Left kidney (tissue), 2 donors: Measurements from ENCODE around the gene CRADD. TPM values are rescaled to one million over a fixed set of nuclear protein-coding genes. Genes with fewer than 3 reads are reported as not detected.
A peak's percentile ranks its signal among the peaks of the same experiment; 100 is the strongest.
"Not testable (repeated sequence)": the region's sequence is repeated elsewhere in the genome, so short reads cannot be mapped to it uniquely, and the experiment has no call there.

ENCODE experiments used
- DNase-seq: peaks from one replicate; pipeline ENCODE4 v3.0.0-alpha.2; 2013
- polyA plus RNA-seq: library from polyadenylated mRNA; unstranded; fragments of 120-200 nt; gene quantifications from one replicate; pipeline ENCODE4 v1.2.1, GENCODE V29; 2013; ENCODE audit not compliant: insufficient read length

CRADD gene
- polyA plus RNA-seq, 1 donor: 11.4 TPM

DNA sequence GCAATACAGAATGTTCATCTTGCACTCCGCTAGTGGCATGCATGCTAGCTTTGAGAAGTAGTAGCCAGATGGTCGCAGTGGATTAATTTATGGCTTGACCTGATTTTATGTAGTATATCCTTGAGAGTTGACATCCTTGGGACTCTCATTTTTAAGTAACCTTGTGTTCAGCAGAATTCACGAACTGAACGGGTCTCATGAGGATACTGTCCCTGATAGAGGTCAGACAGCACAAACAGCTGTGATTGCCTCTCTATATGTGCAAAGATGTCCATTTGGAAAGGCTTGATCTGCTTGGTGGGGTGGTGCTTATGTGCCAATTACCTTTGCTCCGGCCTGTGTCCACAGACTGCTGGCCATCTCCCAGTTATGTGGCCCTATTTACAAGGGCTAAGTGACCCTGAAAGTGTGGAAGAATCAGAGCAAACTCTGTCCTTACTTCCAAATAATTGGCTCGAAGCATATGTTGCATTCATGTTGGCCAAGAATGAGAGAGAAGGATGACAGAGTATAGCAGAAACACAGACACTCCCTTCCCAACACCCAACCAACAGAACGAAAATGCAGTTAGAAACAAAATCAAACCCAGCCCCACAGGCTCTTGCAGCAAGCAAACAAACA lies 167.1 kb downstream of the CRADD start:
- DNase-seq: no peak

DNA sequence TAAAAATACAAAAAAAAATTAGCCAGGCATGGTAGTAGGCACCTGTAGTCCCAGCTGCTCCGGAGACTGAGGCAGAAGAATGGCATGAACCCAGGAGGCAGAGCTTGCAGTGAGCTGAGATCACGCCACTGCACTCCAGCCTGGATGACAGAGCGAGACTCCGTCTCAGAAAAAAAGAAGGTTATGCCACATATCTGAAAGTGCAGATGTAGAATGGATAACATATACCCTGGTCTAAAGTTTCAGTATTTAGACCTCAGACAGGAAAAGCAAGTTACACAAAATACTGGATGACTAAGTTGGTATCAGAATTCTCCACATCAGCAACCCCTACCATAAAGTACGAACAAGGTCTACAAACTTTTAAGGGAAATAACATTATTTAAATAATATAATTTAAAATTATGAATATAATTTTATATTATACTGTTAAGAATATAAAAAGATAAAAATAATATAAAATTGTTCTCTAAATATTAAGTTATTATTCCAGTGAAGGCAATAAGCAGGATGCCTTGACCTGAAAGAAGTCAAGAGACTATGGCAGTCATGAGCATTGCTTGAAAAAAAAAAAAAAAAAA lies 169.9 kb downstream of the CRADD start:
- no peak for DNase-seq

DNA sequence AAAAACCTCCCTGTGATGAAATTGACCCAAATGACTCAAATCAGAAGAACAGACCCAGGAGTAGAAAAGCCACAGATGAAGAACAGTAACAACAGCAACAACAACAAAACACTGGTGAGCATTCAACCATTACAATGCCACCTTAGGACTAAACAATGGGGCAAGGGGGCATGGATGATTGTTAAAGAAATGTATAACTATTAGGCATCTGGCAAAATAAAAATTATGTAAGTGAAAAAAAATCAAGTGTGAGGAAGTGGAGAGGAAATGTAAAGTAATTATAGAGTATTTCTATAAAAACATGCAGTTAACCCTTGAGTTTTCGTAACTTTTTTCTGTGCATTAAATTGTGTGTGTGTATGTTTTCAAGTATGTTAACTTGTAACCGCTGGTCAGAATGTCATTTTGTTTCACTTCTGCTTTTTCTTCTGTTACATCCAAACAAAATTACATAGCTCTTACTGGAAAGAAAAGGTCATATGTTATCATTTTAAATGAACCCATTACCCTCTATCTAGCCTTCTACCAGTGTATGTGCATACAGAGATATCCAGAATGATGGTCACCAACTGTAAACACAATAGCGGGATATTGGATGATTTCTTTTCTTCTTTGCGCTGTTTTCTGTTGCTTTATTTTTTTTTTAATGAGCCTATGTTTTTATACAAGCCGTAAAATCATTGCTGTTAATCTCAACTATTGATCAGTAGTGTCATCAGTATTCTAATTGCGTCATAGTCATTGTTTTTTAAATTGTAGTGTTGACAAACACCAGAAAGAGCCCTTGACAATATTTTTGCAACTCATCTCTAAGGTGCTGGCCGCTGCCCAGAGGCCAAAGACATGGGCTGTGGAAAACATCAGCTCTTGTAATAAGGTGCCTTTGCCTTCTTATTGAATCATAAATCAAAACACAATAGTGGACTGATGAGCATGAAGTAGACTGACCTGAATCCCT lies 170.6 kb downstream of the CRADD start:
- no peak for DNase-seq

DNA sequence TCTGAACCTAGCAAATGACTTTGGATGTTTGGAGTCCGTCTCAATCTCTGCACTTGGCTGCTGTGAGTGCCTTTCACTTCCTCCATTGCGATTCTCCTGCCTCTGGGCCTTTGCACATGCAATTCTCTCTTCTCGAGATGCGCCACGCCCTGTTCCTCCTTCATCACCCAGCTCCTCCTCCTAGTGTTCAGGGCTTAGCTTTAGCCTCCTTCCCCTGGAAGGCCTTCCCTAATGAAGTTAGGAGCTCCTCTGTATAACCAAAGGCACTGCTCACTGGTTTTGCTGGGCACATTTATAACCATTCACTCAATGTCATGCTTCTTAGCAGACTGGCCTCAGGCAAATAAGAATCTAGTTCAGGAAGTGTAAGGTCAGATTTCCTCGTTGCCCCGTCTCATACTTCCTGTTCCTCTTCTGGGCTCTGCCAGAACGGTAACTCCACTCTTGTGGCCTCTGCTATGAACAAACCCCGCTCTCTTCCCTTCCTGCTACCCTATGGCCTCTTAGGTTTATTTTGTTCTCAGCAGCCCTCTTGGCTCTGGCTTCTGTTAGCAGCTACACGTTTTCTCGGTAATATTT lies 171.4 kb downstream of the CRADD start:
- no peak for DNase-seq

DNA sequence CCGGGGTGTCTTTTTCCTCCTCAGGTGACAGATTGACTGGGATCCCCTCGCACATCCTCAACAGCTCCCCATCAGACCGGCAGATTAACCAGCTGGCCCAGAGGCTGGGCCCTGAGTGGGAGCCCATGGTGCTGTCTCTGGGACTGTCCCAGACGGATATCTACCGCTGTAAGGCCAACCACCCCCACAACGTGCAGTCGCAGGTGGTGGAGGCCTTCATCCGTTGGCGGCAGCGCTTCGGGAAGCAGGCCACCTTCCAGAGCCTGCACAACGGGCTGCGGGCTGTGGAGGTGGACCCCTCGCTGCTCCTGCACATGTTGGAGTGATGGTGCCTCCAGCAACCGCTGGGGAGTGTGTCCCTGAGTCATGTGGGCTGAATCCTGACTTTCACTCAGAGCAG lies 172.8 kb downstream of the CRADD start:
- no peak for DNase-seq

DNA sequence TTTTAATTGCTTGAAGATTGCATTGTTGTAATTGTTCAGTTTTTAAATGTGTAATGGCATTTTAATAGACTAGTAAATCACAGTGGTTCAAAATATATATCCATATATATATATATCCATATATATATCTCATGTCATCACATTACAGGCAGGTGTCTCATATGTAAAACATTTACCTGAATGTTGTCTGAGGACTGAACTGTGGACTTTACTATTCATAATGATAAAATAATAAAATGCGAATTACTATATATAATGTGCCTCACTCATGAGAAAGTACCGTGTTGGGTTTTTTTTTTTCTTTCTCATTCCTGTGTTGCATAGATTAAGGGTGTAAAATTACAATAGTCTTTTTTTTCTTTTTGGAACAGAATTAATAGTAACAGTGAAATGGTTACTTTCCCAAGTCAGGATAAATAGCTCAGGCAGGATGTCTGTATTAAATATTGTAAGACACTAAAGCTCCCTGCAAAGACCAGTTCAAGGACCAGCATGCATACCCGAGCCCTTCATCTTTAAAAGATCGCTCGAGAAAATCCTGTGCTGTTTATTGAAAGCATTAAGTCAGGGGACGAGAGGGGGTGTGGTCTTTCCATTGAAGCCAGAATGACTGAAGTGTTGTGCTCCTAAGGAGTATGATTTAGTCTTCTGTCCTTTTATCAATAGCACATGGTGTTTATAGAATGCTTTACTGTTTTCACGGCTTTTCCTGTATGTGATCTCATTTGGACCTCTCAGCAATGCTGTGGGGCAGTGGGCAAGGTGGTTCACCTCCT lies 173.5 kb downstream of the CRADD start:
- DNase-seq: no peak

DNA sequence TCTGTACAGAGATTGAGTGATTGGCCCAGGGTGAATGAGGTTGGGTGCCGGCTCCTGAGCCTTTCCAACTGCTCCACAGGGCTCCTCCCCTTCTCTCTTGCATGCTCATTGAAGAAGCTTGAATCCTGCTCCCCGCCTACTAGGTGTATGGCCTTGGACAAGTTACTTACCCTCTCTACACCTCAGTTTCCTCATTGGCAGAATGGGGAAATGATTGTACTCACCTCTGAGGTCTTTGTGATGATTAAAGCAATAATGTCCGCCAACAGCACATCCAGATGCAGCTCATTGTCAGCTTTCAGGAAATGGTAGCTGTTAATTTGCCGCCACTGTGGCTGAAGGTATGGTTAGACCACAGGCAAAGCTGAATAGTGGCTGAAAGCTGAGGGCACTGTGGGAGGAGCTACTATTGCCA lies 174.1 kb downstream of the CRADD start:
- no peak for DNase-seq

DNA sequence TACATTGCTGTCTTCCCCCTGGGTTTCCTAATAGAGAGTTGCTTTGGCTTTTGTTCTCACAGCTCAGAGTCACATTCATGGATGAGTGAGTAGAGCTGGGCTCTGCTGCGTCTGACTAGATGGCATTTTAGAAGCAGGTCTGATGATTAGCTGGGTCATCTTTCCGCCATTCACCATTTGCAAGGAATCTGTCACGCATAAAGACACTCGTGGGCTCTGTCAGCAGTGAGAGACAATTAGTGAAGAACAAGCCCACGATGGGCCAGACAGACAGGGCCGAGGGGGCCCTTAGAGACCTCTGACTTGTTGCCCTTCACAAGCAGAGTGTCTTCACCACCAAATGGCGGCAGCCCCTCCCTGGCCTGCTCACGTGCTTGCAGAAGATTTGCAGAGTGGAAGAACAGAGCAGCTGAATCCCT lies 175.0 kb downstream of the CRADD start:
- DNase-seq: peak; percentile 37

DNA sequence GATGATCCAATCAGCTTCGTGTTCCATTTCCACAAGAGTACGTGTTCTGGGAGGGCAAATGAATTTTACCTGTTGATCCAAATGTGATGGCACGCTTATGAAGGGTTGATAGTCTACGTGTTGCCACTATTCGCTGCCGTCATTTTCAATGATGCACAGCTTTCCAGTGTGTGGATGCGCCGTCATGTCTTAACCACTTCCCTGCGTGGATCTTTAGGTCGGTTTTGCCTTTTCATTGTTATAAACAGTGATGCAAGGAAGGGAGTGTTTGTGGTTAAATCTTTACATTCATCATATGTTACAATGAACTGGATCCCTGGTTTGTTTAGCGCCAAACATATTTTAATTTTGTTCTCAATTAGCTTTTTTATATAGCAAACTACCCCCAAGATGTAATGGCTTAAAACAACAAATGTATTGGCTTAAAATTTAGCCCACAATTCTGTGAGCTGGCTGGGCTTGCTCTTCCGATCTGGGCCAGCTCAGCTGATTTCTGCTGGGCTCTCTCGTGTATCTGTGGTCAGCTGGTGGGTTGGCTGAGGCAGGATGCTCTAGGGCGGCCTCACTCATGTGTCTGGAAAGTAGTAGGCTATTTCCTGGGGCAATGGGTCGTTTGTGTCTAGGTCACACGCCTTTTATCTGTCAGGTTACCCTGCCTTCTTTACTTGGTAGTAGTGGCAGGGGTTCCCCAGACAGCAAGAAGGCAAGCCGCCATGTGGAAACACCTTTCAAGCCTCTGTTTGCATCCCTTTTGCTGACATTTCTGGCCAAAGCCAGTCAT lies 176.7 kb downstream of the CRADD start:
- DNase-seq: no peak

DNA sequence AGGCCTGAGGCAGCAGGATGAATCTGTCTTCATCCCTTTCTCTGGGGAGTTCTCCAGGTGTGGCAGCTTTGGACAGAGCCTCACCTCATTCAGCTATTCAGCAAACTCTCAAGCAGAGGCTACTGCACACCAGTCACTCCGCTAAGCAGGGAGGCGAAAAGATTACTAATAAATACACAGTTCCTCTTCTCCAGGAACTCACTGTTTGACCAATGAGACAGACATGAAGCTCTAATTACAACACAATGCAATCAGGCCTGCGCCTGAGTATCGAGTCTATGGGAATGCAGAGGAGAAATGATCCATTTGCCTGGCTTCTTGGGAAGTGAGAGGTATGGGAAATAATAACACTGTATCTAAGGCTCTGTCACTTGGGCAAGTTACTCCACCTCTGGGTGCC lies 178.1 kb downstream of the CRADD start:
- DNase-seq: no peak

DNA sequence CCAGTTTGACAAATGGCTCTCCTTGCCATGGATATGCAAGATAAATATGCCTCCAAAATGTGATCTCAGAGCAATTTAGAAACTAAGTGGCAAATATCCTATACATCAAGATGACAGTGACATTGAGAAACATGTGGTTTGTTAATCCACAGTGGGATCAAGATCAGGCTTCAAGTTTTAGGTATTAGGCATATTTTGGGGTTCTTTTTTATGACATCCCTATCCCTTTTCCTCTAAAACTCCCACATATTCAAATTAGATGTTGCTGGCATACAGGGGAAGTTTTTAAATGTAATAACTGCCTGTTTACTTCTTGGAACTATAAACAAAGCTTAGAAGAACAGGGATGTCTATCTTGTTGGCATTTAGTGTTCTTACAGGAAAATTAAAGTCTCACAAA lies 179.4 kb downstream of the CRADD start:
- no peak for DNase-seq

DNA sequence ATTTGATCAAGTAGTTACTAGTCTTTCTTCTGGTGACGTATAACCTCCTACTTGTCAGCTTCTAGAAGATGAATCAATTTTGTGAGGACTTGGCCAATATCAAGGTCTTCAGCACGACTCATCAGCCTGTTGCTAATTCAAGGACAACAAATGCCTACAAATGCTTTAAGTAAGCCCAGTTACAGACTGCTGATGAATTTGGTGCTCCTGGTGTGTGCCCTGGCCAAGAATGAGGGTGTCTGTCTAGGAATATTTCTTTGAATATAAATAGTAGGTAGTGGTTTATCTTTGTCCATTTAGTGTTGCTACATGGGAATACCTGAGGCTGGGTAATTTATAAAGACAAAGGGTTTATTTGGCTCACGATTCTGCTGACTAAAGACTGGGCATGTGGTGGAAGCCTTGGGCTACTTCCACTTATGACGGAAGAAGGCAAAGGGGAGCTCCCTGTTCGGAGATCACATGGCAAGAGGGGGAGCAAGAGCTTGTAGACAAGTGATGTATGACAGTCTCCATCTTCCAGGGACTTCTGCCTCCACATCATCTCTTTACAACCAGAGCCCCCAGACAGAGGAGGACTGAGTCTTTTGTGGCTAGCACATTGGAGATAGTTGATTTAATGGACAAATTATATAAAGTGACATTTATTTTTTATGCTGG lies 180.2 kb downstream of the CRADD start:
- no peak for DNase-seq

DNA sequence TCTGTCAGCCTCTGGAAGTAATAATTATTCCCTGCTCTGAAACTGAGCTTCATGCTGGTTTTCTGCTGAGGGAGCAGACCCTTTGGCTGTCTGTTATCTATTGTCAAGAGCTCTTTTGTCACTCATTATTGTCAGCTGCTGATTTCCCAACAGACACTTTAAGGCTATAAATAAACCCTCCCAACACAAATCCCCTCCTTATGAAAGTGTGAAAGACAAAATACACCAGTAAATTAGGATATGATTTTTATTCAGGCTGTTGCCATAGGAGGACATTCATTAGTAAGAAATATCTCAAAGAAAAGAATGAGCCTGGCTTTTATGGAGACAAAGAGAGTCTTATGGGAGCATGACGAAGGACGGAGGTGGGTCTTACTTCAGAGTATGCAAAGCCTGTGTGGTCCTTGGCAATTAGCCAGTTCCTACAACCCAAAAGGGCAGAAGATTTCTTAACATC lies 180.8 kb downstream of the CRADD start:
- DNase-seq: no peak

DNA sequence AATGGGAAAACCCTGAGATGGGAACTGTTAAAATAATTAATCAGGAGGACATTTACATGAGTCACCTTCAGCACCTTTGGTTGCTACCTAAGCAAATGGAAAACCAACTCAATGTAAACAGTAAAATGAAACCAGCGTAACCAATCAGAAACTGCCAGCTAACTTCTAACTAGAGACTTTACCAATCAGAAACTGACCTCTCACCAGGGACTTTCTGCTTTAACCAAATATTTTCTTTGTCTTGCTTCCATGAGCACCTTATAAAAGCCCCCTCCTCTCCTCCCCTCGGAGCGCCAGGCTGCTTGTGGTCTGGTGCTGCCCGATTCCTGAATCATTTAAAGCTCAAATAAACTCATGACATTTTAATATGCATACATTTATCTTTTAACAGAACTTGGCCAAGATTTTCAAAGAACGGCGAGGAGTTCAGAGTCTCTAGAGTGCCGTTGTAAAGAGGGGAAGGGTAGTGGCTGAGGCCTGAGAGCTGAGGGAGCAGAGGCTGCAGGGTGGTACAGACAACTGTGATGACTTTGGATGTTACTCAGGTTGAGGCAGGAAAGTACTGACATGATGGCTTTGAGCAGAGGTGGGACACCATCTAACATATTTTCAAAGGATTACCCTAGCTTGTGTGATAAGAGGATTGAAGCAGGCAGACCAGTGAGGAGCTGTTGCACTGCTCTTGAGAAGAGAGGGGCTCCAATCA lies 183.6 kb downstream of the CRADD start:
- DNase-seq: no peak

DNA sequence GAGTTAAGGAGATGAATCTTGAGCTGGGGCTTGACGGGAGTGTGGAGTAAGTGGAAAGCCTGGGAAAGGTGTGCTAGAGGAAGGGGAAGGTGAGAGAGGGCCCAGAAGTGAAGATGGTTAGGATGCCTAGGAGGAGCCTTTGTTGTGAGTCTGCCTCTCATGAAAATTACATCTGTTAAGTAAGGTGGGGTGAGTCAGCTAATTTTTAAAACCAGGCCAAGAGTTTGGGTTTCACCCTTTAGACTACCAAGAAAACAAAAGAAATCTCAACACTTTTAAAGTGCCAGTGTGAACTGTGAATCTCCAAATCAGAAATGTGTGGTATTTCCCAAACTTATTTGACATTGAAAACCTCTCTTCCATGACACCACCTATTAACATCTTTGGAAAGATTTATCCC lies 185.2 kb downstream of the CRADD start:
- DNase-seq: no peak

DNA sequence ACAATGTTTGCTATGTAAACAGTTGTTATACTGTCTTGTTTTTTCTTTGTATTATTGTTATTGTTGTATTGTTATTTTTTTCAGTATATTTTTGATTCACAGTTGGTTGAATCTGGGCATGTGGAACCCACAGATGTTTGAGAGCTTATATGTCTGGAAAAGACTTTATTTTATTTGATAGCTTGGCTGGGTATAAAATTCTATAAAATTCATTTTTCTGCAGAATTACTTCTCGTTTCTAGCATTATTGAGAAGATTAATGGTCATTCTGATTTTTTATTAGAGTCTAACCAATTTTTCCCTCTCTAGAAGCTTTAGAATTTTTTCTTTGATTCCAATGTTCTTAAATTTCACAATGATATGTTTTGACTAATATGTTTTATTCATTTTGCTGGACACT lies 188.6 kb downstream of the CRADD start:
- DNase-seq: no peak

DNA sequence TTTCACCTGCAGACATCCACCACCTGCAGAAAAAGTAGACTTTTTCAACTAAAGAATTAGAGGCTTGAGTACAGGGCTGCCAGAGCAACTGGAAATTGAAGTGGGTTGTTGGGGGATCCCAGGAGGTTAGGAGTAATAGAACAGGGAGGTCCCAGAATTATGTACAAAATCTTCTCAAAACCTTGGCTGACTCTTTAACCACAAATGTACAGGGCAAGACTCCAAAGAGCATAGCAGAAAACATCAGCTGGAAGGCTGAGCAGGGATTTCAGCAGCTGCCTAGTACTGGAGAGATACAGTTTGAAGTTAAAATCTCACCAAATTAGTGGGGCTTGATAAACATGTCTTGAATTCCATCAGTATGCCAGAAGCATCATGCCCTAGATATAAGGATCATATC lies 191.6 kb downstream of the CRADD start:
- DNase-seq: no peak

DNA sequence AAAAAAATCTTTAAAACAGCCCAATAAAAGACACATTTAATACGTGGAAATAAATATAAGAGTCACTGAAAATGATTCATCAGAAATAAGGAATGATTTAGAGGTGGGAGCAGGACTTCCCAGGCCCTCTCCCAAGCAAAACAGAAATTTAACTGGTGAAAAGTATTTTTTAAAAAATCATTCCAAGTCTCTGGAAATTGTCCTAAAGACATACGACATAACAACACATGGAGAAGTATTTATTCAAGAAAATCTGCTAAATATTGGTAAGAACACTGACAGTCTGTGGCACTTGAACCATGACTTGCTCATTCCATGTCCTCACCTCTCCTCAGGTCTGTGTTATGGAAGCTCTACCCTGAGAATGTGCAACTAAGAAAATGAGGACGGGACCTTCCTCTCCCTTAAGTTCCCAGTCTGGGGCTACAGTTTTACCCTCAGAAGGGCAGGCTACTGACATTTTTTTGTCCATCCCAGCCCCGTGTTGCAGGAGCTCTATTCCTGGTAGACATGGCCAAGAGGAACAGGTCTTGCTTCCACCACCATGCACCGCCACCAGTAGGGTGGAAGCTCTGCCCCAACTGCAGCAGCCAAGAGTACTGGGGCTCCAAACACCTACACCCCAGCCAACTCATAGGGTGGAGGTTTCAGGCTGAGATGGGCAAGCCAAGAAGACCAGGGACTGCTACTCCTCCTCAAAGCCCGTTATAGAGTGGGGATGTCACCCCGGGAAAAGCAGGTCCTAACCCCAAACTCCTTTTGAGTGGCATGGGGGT lies 193.0 kb downstream of the CRADD start:
- DNase-seq: no peak

DNA sequence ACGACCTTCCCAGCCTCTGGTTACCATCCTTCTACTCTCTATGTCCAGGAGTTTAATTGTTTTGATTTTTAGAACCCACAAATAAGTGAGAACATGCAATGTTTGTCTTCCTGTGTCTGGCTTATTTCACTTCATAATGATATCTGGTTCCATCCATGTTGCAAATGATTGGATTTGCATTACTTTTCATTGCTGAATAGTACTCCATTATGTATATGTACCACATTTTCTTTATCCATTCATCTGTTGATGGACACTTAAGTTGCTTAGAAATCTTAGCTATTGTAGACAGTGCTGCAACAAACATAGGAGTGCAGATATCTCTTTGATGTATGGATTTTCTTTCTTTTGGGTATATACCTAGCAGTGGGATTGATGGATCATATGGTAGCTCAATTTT lies 194.4 kb downstream of the CRADD start:
- DNase-seq: not testable (repeated sequence)
